Panc1 (cell line): Measurements from ENCODE around the gene YLPM1. TPM values are rescaled to one million over a fixed set of nuclear protein-coding genes. Genes with fewer than 3 reads are reported as not detected.

Experiments
- ATAC-seq: fragments of 200-7000 bp; cut with Tn5 transposase; 2 replicates; pipeline ENCODE4 v1.9.1; 2020; ENCODE audit warnings: mild to moderate bottlenecking, moderate library complexity
- BruUV-seq: library from RNA; stranded (reverse); fragments of 400-500 nt; replicated peaks from 2 replicates; lab custom pipeline; 2021; lab: Mats Ljungman, UMichigan
- CTCF ChIA-PET: fragments of 300-600 bp; sonication (Branson Sonifier 250); formaldehyde crosslinking; loops from one replicate; lab custom pipeline; 2022; ENCODE audit warnings: antibody characterized with exemption; lab: Charles Lee
- POLR2A ChIA-PET: fragments of 300-600 bp; sonication (Branson Sonifier 250); formaldehyde crosslinking; loops from one replicate; lab custom pipeline; 2022; ENCODE audit warnings: antibody characterized with exemption; lab: Charles Lee
- DNase-seq: peaks from one replicate; pipeline ENCODE4 v3.0.0-alpha.2; 2010; ENCODE audit warnings: low read depth, low spot score
- H3K27ac ChIP-seq: 2 replicates; pipeline ENCODE4 v1.5.1; 2011; ENCODE audit warnings: mild to moderate bottlenecking, low read length, inconsistent platforms
- H3K27me3 ChIP-seq: fragments of 200-500 bp; sonication (Bioruptor generic); 2 replicates; pipeline ENCODE4 v1.6.0; 2014; ENCODE audit warnings: low read length, inconsistent platforms; ENCODE audit not compliant: control insufficient read depth, insufficient read depth
- H3K36me3 ChIP-seq: fragments of 200-500 bp; sonication (Bioruptor generic); 2 replicates; pipeline ENCODE4 v1.5.1; 2014; ENCODE audit warnings: inconsistent platforms, mild to moderate bottlenecking, low read length, moderate library complexity; ENCODE audit not compliant: control insufficient read depth, insufficient read depth
- H3K4me1 ChIP-seq: 2 replicates; pipeline ENCODE4 v1.5.1; 2011; ENCODE audit warnings: inconsistent platforms, mild to moderate bottlenecking, low read length, moderate library complexity; ENCODE audit not compliant: control insufficient read depth, insufficient read depth
- H3K4me3 ChIP-seq, 2 experiments: 2 replicates each; pipeline ENCODE4 v1.5.1; 2011 to 2012; ENCODE audit warnings: low read depth in 2 of 2, low read length in 2 of 2, mild to moderate bottlenecking in 2 of 2, inconsistent platforms in 1 of 2, moderate library complexity in 1 of 2
- H3K9me3 ChIP-seq: fragments of 200-500 bp; sonication (Bioruptor generic); 2 replicates; pipeline ENCODE4 v1.5.1; 2014; ENCODE audit warnings: low read depth, mild to moderate bottlenecking, inconsistent platforms, low read length, moderate library complexity; ENCODE audit not compliant: control insufficient read depth, insufficient read depth
- CTCF ChIP-seq: fragments of 450-650 bp; IDR thresholded peaks from 2 replicates; pipeline ENCODE4 v1.5.1; 2017; ENCODE audit warnings: mild to moderate bottlenecking
- POLR2AphosphoS5 ChIP-seq: IDR thresholded peaks from 2 replicates; pipeline ENCODE4 v1.6.1; 2012; ENCODE audit warnings: mild to moderate bottlenecking, low read depth, low read length, moderate library complexity
- REST ChIP-seq, 2 experiments: IDR thresholded peaks; 2 replicates each; pipeline ENCODE4 v1.6.1; 2011 to 2012; ENCODE audit warnings: low read depth in 2 of 2, control low read depth in 1 of 2, low read length in 1 of 2, mild to moderate bottlenecking in 1 of 2, moderate library complexity in 1 of 2; ENCODE audit not compliant: insufficient read depth in 1 of 2
- SIN3A ChIP-seq: IDR thresholded peaks from 2 replicates; pipeline ENCODE4 v1.6.1; 2012; ENCODE audit warnings: low read depth, mild to moderate bottlenecking, low read length, moderate library complexity, borderline replicate concordance; ENCODE audit not compliant: insufficient read depth
- TCF7L2 ChIP-seq: IDR thresholded peaks from 2 replicates; pipeline ENCODE4 v1.6.1; 2011; ENCODE audit warnings: mild to moderate bottlenecking, low read depth, low read length, inconsistent platforms
- in situ Hi-C: cut with HindIII; loops from 2 replicates; pipeline ENCODE4 v1.10.0; 2016; ENCODE audit warnings: low sequenced_read_pairs, low pct_unique_long_range_greater_than_20kb
- intact Hi-C: fragments of 100-400 bp; cut with micrococcal nuclease; formaldehyde crosslinking; loops from one replicate; pipeline ENCODE4 v1.10.0; 2022; ENCODE audit not compliant: unreplicated experiment
- total RNA-seq: library from RNA; stranded (reverse); gene quantifications from one replicate; pipeline ENCODE4 v1.2.1, GENCODE V29; 2021; ENCODE audit not compliant: unreplicated experiment

YLPM1 gene
- total RNA-seq, 1 experiment from 2014 or later: 38.9 TPM

GRCh38 chr14:74882103-74882920, 119.2 kb downstream of the YLPM1 start:
- H3K36me3 ChIP-seq: peaks cover 2% of the 10 kb centered on the region
- intact Hi-C loops: no loop called here
- H3K27me3 ChIP-seq: no peaks in the 10 kb centered on the region
- BruUV-seq: no TSS peak
- ChIA-PET POLR2A (interaction anchor here (0.6 kb wide), 1 partner anchor 15 kb away, joined by 9 read pairs; no protein-coding TSS in a partner anchor), CTCF (no interaction called here)
- peak overlapping the region; percentile 91 to 97 for H3K4me3 ChIP-seq
- DNase-seq (no peak), ATAC-seq (peak; percentile 64)
- H3K9me3 ChIP-seq: no peaks in the 10 kb centered on the region
- TF ChIP-seq REST (IDR thresholded peaks at IDR 0.05; ENCODE audit: insufficient read depth in 1 of 2, low read depth in 2 of 2, low read length in 1 of 2) (no peak), SIN3A (no peak), POLR2AphosphoS5 (no peak), TCF7L2 (no peak), CTCF (no peak)
- H3K4me1 ChIP-seq: peaks cover 15% of the 10 kb centered on the region
- in situ Hi-C loops: no loop called here
- peak overlapping the region; percentile 81 for H3K27ac ChIP-seq

Other genes starting within 250 kb of the YLPM1 start
- gene LTBP2, start 151.1 kb upstream of the YLPM1 start, total RNA-seq: 69.8 TPM
- gene AREL1, start 50.2 kb upstream of the YLPM1 start, total RNA-seq: 44.7 TPM
- 41.5 TPM for gene FCF1, start 50.2 kb upstream of the YLPM1 start, total RNA-seq
- not detected for gene PROX2, start 112.8 kb downstream of the YLPM1 start, total RNA-seq
- gene DLST, start 118.6 kb downstream of the YLPM1 start, total RNA-seq: 68.8 TPM
- gene RPS6KL1, start 159.9 kb downstream of the YLPM1 start, total RNA-seq: 14.9 TPM
- 7.3 TPM for gene PGF, start 192.3 kb downstream of the YLPM1 start, total RNA-seq
- gene EIF2B2, start 239.6 kb downstream of the YLPM1 start, total RNA-seq: 37.5 TPM